Subcutaneous adipose tissue (tissue), 4 donors: ENCODE results near the gene USP43. TPM values are rescaled to one million over a fixed set of nuclear protein-coding genes. Genes with fewer than 3 reads are reported as not detected.

Experiments
- total RNA-seq, 4 donors: library from RNA; depleted of rRNA; stranded (reverse); fragments of >200 nt; gene quantifications; one replicate each; pipeline ENCODE4 v1.1.0, GENCODE V29; 2016
- TF ChIP-seq, protein P1 (sequence below): fragments of 450-650 bp; IDR thresholded peaks from one replicate; pipeline ENCODE4 v1.5.1; 2016; ENCODE audit warnings: low read depth, mild to moderate bottlenecking, control low read depth, antibody characterized with exemption, moderate library complexity

USP43 gene
- total RNA-seq, 4 donors from 2014 or later = 0.22 to 0.51 TPM; not detected in 2

GRCh38 chr17:9702482-9702881, 57.2 kb downstream of the USP43 start:
- TF ChIP-seq, protein P1, sequence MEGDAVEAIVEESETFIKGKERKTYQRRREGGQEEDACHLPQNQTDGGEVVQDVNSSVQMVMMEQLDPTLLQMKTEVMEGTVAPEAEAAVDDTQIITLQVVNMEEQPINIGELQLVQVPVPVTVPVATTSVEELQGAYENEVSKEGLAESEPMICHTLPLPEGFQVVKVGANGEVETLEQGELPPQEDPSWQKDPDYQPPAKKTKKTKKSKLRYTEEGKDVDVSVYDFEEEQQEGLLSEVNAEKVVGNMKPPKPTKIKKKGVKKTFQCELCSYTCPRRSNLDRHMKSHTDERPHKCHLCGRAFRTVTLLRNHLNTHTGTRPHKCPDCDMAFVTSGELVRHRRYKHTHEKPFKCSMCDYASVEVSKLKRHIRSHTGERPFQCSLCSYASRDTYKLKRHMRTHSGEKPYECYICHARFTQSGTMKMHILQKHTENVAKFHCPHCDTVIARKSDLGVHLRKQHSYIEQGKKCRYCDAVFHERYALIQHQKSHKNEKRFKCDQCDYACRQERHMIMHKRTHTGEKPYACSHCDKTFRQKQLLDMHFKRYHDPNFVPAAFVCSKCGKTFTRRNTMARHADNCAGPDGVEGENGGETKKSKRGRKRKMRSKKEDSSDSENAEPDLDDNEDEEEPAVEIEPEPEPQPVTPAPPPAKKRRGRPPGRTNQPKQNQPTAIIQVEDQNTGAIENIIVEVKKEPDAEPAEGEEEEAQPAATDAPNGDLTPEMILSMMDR = no peak

DNA sequence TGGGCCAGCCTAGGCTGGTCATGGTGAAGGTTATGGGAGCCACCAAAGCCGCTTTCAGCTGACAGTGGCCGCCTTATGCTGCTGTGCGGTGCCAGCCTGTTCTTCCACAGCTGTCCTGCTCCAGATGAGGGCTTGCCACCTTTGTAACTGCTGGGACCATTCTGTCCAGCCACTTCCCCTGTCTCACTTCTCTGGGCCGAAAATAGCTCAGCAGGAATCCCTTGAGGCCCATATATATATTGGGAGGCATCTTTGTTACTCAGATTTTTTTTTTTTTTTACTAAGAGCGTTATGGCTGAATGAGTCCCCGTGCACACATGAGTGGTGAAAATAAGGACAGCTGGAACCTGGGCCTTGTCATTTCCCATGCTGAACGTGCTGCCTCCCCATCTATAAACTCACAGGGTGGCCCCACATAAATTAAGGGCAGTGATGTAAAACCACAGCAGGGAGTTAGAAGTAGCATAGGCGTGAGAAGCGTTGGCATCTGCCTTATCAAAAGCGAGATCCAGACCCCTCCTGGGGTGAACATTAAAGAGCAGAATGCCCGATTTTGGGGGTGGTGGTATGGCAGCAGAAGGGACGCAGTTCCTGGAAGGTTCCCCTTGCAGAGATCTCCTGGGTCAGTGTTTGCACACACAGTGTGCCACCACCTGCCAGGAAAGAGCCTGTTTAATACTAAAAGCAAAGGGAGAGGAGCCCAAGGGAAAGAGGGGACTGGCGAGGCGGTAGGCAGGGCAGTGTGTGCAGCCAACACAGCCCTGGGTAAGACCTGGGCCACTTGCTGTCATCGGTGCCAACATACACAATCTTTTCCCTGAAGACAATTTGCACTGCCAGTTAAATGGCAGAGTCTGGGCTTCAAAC, 57.8 kb downstream of the USP43 start:
- TF ChIP-seq, protein P1 = no peak

DNA sequence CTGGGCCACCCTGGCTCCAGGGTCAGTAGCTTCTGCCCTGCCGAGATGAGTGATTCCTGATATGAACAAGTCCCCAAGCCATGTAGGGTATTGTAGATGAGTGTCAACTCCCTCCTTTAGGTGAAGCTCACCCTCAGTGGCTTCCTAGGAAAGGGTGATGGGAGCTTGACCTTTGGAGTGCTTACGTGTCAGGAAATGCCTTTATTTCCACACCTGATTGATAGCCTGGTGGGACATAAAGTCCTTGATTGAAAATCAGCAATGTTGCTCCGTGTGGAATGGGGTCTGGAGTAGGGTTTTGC, 58.4 kb downstream of the USP43 start:
- TF ChIP-seq, protein P1 = no peak

DNA sequence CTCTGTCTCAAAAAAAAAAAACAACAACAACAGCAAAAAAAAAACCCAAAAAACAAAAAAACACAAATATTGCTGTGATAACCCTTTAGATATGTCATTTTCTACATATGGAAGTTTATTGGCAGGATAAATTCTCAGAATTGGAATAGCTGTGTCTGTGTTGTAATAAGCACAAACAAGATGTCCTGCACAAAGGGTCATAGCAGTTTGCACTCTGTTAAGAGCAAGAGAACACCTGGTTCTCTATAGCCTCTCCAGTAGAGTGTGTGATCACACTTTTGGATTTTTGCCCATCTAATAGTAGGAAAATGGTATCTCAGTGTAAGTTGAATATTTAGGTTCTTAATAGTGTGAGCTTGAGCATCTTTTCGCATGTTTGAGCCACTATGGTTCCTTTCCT, 60.4 kb downstream of the USP43 start:
- TF ChIP-seq, protein P1 = no peak

GRCh38 chr17:9707948-9708347, 62.6 kb downstream of the USP43 start:
- TF ChIP-seq, protein P1 = no peak

GRCh38 chr17:9714801-9715200, 69.5 kb downstream of the USP43 start:
- TF ChIP-seq, protein P1 = no peak

DNA sequence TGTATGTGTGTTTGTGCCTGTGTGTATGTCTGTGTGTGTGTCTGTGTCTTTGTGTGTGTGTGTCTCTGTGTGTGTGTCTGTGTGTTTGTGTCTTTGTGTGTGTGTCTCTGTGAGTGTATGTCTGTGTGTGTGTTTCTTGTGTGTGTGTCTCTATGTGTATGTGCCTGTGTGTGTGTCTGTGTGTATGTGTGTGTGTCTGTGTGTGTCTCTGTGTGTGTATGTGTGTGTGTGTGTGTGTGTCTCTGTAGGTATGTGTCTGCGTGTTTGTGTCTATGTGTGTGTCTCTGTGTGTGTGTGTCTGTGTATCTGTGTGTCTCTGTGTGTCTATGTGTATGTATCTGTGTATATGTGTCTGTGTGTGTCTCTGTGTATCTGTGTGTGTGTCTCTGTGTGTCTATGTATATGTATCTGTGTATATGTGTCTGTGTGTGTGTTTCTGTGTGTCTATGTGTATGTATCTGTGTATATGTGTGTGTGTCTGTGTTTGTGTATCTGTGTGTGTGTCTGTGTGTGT, 70.2 kb downstream of the USP43 start:
- TF ChIP-seq, protein P1 = no peak
